GM23338 (cell line): ENCODE measurements around the gene ARHGAP12.

Experiments used
- CTCF ChIP-seq, 2 experiments: fragments of 200-600 bp in 1 of 2; sonication (generic) in 1 of 2; conservative IDR thresholded peaks; 2 replicates each; pipeline versions ENCODE4 v1.5.1 to v1.6.1; 2016 to 2017; ENCODE audit warnings: antibody characterized with exemption in 2 of 2, low read depth in 2 of 2, mild to moderate bottlenecking in 2 of 2, moderate library complexity in 1 of 2
- EZH2 ChIP-seq: fragments of 200-600 bp; sonication (generic); IDR thresholded peaks from one replicate; pipeline ENCODE4 v1.8.0; 2017; ENCODE audit warnings: antibody characterized with exemption, mild to moderate bottlenecking, low read depth; ENCODE audit not compliant: unreplicated experiment
- EZH2phosphoT487 ChIP-seq: fragments of 200-600 bp; sonication (generic); IDR thresholded peaks from one replicate; pipeline ENCODE4 v1.8.1; 2018; ENCODE audit warnings: antibody characterized with exemption; ENCODE audit not compliant: unreplicated experiment
- POLR2AphosphoS5 ChIP-seq: IDR thresholded peaks from 2 replicates; pipeline ENCODE4 v1.6.1; 2016; ENCODE audit warnings: antibody characterized with exemption, low read depth

GRCh38 chr10:31776159-31776558 is 152.5 kb downstream of the ARHGAP12 start:
- TF ChIP-seq EZH2 (no peak), CTCF (conservative IDR thresholded peaks at IDR 0.05; ENCODE audit: low read depth in 2 of 2) (no peak), POLR2AphosphoS5 (no peak), EZH2phosphoT487 (no peak)
